ENCODE results near the gene ASH1L. TPM values are rescaled to one million over a fixed set of nuclear protein-coding genes. Genes with fewer than 3 reads are reported as not detected.
A peak's percentile ranks its signal among the peaks of the same experiment; 100 is the strongest.

ASH1L gene
- total RNA-seq, 1 donor, result 44.8 TPM

DNA sequence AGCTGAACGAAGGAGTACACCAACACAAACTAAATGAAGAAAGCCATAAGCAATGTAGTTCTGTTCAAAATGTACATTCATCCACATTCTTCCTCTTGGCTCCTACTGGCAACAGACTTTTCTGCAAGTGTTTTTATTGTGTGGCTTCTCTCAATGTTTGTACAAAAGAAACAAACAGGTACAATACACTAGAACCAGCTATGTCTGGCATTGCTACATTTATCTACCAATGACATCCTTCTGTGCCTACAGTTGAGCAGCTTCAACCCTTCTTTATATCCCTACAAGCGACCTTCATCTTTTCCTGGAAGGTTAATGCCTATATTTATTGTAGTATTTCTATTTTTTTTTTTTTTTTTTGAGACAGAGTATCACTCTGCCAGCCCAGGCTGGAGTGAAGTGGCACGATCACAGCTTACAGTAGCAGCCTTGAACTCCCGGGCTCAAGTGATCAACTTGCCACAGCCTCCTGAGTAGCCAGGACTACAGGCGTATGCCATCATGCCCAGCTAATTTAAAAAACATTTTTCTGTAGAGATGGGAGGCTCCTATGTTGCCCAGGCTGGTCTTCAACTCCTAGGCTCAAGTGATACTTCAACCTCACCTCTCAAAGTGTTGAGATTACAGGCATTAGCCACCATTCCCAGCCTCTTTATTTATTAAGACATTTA lies 89.3 kb downstream of the ASH1L start:
- no peak for DNase-seq (ENCODE audit: low read depth)
- TF ChIP-seq, protein P1, sequence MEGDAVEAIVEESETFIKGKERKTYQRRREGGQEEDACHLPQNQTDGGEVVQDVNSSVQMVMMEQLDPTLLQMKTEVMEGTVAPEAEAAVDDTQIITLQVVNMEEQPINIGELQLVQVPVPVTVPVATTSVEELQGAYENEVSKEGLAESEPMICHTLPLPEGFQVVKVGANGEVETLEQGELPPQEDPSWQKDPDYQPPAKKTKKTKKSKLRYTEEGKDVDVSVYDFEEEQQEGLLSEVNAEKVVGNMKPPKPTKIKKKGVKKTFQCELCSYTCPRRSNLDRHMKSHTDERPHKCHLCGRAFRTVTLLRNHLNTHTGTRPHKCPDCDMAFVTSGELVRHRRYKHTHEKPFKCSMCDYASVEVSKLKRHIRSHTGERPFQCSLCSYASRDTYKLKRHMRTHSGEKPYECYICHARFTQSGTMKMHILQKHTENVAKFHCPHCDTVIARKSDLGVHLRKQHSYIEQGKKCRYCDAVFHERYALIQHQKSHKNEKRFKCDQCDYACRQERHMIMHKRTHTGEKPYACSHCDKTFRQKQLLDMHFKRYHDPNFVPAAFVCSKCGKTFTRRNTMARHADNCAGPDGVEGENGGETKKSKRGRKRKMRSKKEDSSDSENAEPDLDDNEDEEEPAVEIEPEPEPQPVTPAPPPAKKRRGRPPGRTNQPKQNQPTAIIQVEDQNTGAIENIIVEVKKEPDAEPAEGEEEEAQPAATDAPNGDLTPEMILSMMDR (IDR thresholded peaks at IDR 0.05; ENCODE audit: insufficient read depth, low read length), result no peak

DNA sequence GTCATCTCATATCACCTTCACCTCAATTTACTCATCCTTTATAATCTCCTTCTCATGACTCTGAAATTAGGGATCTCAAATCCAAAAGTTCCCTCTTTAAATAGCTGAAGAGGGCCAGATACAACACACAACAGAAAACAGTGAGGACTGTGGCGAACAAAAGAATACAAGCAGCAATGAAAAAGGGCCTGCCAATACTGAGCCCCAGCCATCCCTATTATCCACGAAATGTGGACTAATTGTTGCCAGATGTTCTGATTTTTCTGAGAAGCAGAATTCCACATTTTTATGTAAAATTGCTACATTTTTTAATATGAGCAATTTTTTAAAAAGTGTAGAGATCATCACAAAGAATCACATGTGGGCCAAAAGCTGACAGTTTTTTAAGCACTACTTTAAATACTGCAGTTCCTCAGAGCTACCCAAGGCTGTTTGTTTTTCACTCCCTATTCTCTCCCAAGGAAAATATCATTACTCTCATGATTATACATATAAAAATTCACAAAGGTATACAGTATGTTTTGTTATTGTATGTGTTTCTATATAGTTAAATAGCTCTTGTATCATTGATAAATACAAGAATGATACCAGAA lies 90.0 kb downstream of the ASH1L start:
- TF ChIP-seq, protein P1 (IDR thresholded peaks at IDR 0.05; ENCODE audit: insufficient read depth, low read length), result no peak
- peak; percentile 51 for DNase-seq (ENCODE audit: low read depth)
- no peak overlapping the region for H3K4me3 ChIP-seq (ENCODE audit: low read depth, low read length)

More for the DNA sequence above, 89.3 kb downstream of the ASH1L start:
- no peak overlapping the region for H3K4me3 ChIP-seq (ENCODE audit: low read depth, low read length)

DNA sequence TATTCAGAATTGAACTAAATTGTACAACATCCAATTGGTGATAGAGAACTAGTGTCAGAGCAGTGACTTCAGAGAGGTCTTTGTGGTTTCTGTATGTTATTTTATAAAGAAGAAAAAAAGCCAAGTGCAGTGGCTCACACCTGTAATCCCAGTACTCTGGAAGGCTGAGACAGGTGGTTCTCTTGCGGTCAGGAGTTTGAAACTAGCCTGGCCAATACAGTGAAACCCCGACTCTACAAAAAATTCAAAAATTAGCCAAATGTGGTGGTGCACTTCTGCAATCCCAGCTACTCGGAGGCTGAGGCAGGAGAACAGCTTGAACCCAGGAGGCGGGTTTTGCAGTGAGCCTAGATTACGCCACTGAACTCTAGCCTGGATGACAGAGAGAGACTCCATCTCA lies 90.7 kb downstream of the ASH1L start:
- TF ChIP-seq, protein P1 (IDR thresholded peaks at IDR 0.05; ENCODE audit: insufficient read depth, low read length), result no peak
- no peak for DNase-seq (ENCODE audit: low read depth)
- no peak overlapping the region for H3K4me3 ChIP-seq (ENCODE audit: low read depth, low read length)

DNA sequence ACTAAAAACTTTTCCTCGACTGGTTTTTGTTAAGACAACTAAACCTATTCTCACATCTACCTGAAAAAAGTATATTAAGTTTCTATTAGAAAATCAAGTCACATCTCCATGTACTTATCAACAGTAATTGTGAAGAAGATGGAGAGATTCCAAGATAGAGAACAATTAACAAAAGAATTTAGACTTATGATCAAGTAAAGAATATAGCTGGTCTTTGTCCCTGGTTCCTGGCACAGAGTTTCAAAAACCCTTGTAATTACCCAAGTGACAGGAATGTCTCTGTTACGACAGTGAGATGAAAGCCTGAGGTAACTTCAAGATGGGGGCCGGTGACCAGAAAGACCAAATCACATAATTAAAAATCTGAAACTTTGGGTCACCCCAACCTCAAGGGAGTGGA lies 91.6 kb downstream of the ASH1L start:
- H3K4me3 ChIP-seq (ENCODE audit: low read depth, low read length), result no peak overlapping the region
- DNase-seq (ENCODE audit: low read depth), result no peak
- TF ChIP-seq, protein P1 (IDR thresholded peaks at IDR 0.05; ENCODE audit: insufficient read depth, low read length), result no peak

DNA sequence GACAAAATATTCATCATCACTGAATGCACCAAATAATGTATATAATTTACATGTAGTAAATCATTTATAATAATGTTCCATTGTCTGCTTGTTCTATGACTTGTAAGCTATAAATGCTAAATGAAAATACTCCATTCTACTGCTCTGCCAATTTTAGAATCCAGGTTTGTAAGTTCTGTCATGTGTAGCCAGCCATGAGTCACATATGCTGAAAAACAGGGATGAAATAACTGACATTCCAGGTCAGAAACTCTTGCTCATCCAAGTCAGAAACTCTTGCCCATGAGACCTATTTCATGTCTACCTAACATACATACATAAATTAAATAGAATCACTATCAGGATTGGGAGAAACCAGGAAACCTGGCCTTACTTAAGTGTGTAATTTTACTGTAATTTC lies 95.6 kb downstream of the ASH1L start:
- no peak overlapping the region for H3K4me3 ChIP-seq (ENCODE audit: low read depth, low read length)
- TF ChIP-seq, protein P1 (IDR thresholded peaks at IDR 0.05; ENCODE audit: insufficient read depth, low read length), result no peak
- DNase-seq (ENCODE audit: low read depth), result peak; percentile 81

DNA sequence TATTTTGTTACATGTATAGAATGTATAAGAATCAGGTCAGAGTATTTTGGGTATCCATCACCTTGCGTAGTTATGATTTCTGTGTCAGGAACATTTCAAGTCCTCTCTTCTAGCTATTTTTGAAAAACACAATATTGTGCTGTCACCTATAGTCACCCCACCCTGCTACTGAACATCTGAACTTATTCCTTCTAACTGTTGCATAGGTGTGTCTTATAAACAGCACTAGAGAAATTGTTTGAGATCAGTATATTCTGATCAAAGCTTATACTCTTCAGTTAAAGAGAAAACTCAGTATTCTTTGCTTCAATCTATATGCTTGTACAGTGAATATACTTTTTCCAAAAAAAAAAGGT lies 96.0 kb downstream of the ASH1L start:
- DNase-seq (ENCODE audit: low read depth), result no peak
- no peak overlapping the region for H3K4me3 ChIP-seq (ENCODE audit: low read depth, low read length)
- TF ChIP-seq, protein P1 (IDR thresholded peaks at IDR 0.05; ENCODE audit: insufficient read depth, low read length), result no peak

Data from fibroblast of the aortic adventitia (primary cell).